Measurements from ENCODE around the gene ARMC3.

GRCh38 chr10:22976534-22976933 is 48.7 kb downstream of the ARMC3 start:
- TF ChIP-seq CTCF (conservative IDR thresholded peaks at IDR 0.05 in 1 of 2, IDR thresholded peaks at IDR 0.05 in 1 of 2; ENCODE audit: extremely low read depth in 1 of 2, insufficient read depth in 1 of 2, low read depth in 1 of 2, low read length in 2 of 2) = no peak
- no peak for TF ChIP-seq EZH2 (IDR thresholded peaks at IDR 0.05; ENCODE audit: borderline replicate concordance, low read length)

Data from mammary epithelial cell (primary cell).